ENCODE results near the gene UBR3. TPM values are rescaled to one million over a fixed set of nuclear protein-coding genes. Genes with fewer than 3 reads are reported as not detected.
"Not testable (repeated sequence)": the region's sequence is repeated elsewhere in the genome, so short reads cannot be mapped to it uniquely, and the experiment has no call there.

The UBR3 gene
- total RNA-seq, 2 donors from 2014 or later, result 67.3 to 76.4 TPM

- intact Hi-C loops (cut with DNase I), result no loop called here
- no peak for DNase-seq
- ATAC-seq, result no peak
Measured at GRCh38 chr2:170113168-170113894, 286.1 kb downstream of the UBR3 start.

GRCh38 chr2:170115501-170116229 lies 288.4 kb downstream of the UBR3 start:
- DNase-seq, result no peak
- ATAC-seq, result no peak
- intact Hi-C loops (cut with DNase I), result no loop called here

GRCh38 chr2:170118641-170119040 lies 291.4 kb downstream of the UBR3 start:
- no peak for DNase-seq
- intact Hi-C loops (cut with DNase I), result no loop called here
- no peak for ATAC-seq

GRCh38 chr2:170119326-170119725 lies 292.1 kb downstream of the UBR3 start:
- DNase-seq; ATAC-seq; intact Hi-C loops (cut with DNase I): not testable (repeated sequence)

GRCh38 chr2:170121689-170122088 lies 294.4 kb downstream of the UBR3 start:
- intact Hi-C loops (cut with DNase I), result no loop called here
- DNase-seq, result no peak
- ATAC-seq, result no peak

- intact Hi-C loops (cut with DNase I), result no loop called here
- ATAC-seq, result no peak
- no peak for DNase-seq
Measured at GRCh38 chr2:170122883-170123547, 295.8 kb downstream of the UBR3 start.

GRCh38 chr2:170123593-170123992 lies 296.3 kb downstream of the UBR3 start:
- intact Hi-C loops (cut with DNase I), result no loop called here
- ATAC-seq (no peak), DNase-seq (no peak)

GRCh38 chr2:170126138-170126728 lies 299.0 kb downstream of the UBR3 start:
- intact Hi-C loops (cut with DNase I); ATAC-seq; DNase-seq: not testable (repeated sequence)

Other genes starting within 250 kb of the UBR3 start
- gene PPIG, start 243.1 kb upstream of the UBR3 start, total RNA-seq, result 10 to 100 TPM; 33.7 to 45.3 TPM
- gene CFAP210, start 133.0 kb upstream of the UBR3 start, total RNA-seq, result under 1 TPM in 1 of 2 donors, not detected in 1; 0.16 TPM
- 1 to 10 TPM; 3.4 to 3.9 TPM for gene PHOSPHO2, start 133.0 kb upstream of the UBR3 start, total RNA-seq
- 10 to 100 TPM; 19.5 to 22.5 TPM for gene KLHL23, start 93.6 kb upstream of the UBR3 start, total RNA-seq
- 10 to 100 TPM; 57.4 to 75.3 TPM for gene SSB, start 28.6 kb upstream of the UBR3 start, total RNA-seq
- 10 to 100 TPM; 51.5 to 55.2 TPM for gene METTL5, start 2.5 kb upstream of the UBR3 start, total RNA-seq

Measured in left cardiac atrium (tissue), 4 donors.